ENCODE data around the gene FJX1.
A peak's percentile ranks its signal among the peaks of the same experiment; 100 is the strongest.

FJX1 gene

DNA sequence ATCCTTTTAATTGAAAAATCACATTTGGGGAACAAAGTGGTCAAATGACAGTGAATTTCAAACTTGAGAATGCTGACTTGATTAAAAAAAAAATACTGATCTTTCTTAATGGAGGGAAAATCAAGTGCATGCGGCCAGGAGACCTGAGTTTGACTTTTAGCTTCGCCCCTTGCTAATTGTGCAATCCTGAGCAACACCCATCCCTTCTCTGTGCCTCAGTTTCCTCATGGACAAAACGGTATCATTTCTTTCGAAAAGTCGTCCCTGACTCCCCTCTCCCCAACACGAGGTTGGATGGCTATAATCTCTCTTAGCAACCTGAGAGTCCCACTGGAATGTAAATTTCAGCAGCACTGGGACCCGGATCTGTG, 959 bp upstream of the FJX1 start:
- Histone ChIP-seq H3K4ac (ENCODE audit: low read depth, low read length) (no peak overlapping the region), H3K9ac (ENCODE audit: low read length) (peak overlapping the region; percentile 67), H3K79me1 (ENCODE audit: low read length) (no peaks in the 10 kb centered on the region), H4K8ac (ENCODE audit: low read depth, low read length) (no peak overlapping the region), H3K56ac (ENCODE audit: low read length) (peak overlapping the region; percentile 73), H3K4me3 (ENCODE audit: low read length) (no peak overlapping the region), H3K79me2 (ENCODE audit: control insufficient read depth, insufficient read depth, low read length) (peaks cover 7% of the 10 kb centered on the region), H2BK15ac (replicated peaks; ENCODE audit: low read depth) (no peak overlapping the region), H2AK5ac (ENCODE audit: low read length) (no peak overlapping the region), H4K5ac (ENCODE audit: low read length) (no peak overlapping the region), H3K4me1 (ENCODE audit: control insufficient read depth, low read depth, low read length) (peaks cover 6% of the 10 kb centered on the region), H3K23ac (ENCODE audit: low read length) (peak overlapping the region; percentile 90), H3K27me3 (ENCODE audit: insufficient read depth, low read length, poor library complexity) (no peaks in the 10 kb centered on the region), H3K4me2 (ENCODE audit: low read length) (peak overlapping the region; percentile 63), H3K18ac (ENCODE audit: low read length) (no peak overlapping the region), H2BK120ac (ENCODE audit: low read depth, low read length) (no peak overlapping the region), H3K36me3 (ENCODE audit: control insufficient read depth, insufficient read depth, low read length) (no peaks in the 10 kb centered on the region), H2BK5ac (ENCODE audit: low read length) (no peak overlapping the region), H3K27ac (ENCODE audit: low read depth, low read length) (peak overlapping the region; percentile 83)
- no CpG with 5 or more reads among the region's 7 CpGs for WGBS (ENCODE audit: extremely low coverage, insufficient coverage, low lambda C conversion rate)
- DNase-seq: no peak

DNA sequence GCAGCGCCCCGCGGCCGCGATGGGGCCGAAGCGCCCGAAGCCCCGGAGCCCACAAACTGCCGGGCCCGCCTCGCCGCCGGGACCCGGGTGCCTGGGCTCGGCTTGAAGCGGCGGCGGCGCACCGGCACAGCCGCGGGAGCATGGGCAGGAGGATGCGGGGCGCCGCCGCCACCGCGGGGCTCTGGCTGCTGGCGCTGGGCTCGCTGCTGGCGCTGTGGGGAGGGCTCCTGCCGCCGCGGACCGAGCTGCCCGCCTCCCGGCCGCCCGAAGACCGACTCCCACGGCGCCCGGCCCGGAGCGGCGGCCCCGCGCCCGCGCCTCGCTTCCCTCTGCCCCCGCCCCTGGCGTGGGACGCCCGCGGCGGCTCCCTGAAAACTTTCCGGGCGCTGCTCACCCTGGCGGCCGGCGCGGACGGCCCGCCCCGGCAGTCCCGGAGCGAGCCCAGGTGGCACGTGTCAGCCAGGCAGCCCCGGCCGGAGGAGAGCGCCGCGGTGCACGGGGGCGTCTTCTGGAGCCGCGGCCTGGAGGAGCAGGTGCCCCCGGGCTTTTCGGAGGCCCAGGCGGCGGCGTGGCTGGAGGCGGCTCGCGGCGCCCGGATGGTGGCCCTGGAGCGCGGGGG, 346 bp downstream of the FJX1 start:
- Histone ChIP-seq H3K4me2 (ENCODE audit: low read length) (peak overlapping the region; percentile 79), H3K4ac (ENCODE audit: low read depth, low read length) (peak overlapping the region; percentile 84), H2AK5ac (ENCODE audit: low read length) (no peak overlapping the region), H2BK5ac (ENCODE audit: low read length) (no peak overlapping the region), H3K56ac (ENCODE audit: low read length) (peak overlapping the region; percentile 86), H2BK120ac (ENCODE audit: low read depth, low read length) (peak overlapping the region; percentile 32), H3K9ac (ENCODE audit: low read length) (peak overlapping the region; percentile 43), H3K4me1 (ENCODE audit: control insufficient read depth, low read depth, low read length) (peaks cover 6% of the 10 kb centered on the region), H3K79me1 (ENCODE audit: low read length) (no peaks in the 10 kb centered on the region), H2BK15ac (replicated peaks; ENCODE audit: low read depth) (peak overlapping the region; percentile 39), H3K27ac (ENCODE audit: low read depth, low read length) (peak overlapping the region; percentile 88), H3K36me3 (ENCODE audit: control insufficient read depth, insufficient read depth, low read length) (no peaks in the 10 kb centered on the region), H3K79me2 (ENCODE audit: control insufficient read depth, insufficient read depth, low read length) (peaks cover 7% of the 10 kb centered on the region), H3K18ac (ENCODE audit: low read length) (peak overlapping the region; percentile 94), H3K4me3 (ENCODE audit: low read length) (peak overlapping the region; percentile 43), H4K5ac (ENCODE audit: low read length) (no peak overlapping the region), H3K27me3 (ENCODE audit: insufficient read depth, low read length, poor library complexity) (no peaks in the 10 kb centered on the region), H3K23ac (ENCODE audit: low read length) (no peak overlapping the region), H4K8ac (ENCODE audit: low read depth, low read length) (no peak overlapping the region)
- no CpG with 5 or more reads among the region's 91 CpGs for WGBS (ENCODE audit: extremely low coverage, insufficient coverage, low lambda C conversion rate)
- DNase-seq: no peak

DNA sequence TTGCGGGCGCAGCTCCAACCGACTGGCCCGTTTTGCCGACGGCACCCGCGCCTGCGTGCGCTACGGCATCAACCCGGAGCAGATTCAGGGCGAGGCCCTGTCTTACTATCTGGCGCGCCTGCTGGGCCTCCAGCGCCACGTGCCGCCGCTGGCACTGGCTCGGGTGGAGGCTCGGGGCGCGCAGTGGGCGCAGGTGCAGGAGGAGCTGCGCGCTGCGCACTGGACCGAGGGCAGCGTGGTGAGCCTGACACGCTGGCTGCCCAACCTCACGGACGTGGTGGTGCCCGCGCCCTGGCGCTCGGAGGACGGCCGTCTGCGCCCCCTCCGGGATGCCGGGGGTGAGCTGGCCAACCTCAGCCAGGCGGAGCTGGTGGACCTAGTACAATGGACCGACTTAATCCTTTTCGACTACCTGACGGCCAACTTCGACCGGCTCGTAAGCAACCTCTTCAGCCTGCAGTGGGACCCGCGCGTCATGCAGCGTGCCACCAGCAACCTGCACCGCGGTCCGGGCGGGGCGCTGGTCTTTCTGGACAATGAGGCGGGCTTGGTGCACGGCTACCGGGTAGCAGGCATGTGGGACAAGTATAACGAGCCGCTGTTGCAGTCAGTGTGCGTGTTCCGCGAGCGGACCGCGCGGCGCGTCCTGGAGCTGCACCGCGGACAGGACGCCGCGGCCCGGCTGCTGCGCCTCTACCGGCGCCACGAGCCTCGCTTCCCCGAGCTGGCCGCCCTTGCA, 1.0 kb downstream of the FJX1 start:
- no peaks in the 10 kb centered on the region for H3K27me3 ChIP-seq (ENCODE audit: insufficient read depth, low read length, poor library complexity)
- no peak overlapping the region for H4K5ac ChIP-seq (ENCODE audit: low read length)
- no CpG with 5 or more reads among the region's 84 CpGs for WGBS (ENCODE audit: extremely low coverage, insufficient coverage, low lambda C conversion rate)
- no peak overlapping the region for H3K4ac ChIP-seq (ENCODE audit: low read depth, low read length)
- peaks cover 7% of the 10 kb centered on the region for H3K79me2 ChIP-seq (ENCODE audit: control insufficient read depth, insufficient read depth, low read length)
- H2AK5ac ChIP-seq (ENCODE audit: low read length): no peak overlapping the region
- H3K79me1 ChIP-seq (ENCODE audit: low read length): no peaks in the 10 kb centered on the region
- H3K4me1 ChIP-seq (ENCODE audit: control insufficient read depth, low read depth, low read length): peaks cover 6% of the 10 kb centered on the region
- peak overlapping the region; percentile 79 for H3K4me2 ChIP-seq (ENCODE audit: low read length)
- H3K4me3 ChIP-seq (ENCODE audit: low read length): peak overlapping the region; percentile 43
- no peak overlapping the region for H2BK120ac ChIP-seq (ENCODE audit: low read depth, low read length)
- H3K23ac ChIP-seq (ENCODE audit: low read length): peak overlapping the region; percentile 48
- no peak overlapping the region for H2BK5ac ChIP-seq (ENCODE audit: low read length)
- H3K36me3 ChIP-seq (ENCODE audit: control insufficient read depth, insufficient read depth, low read length): no peaks in the 10 kb centered on the region
- H4K8ac ChIP-seq (ENCODE audit: low read depth, low read length): no peak overlapping the region
- peak overlapping the region; percentile 86 for H3K56ac ChIP-seq (ENCODE audit: low read length)
- no peak overlapping the region for H3K27ac ChIP-seq (ENCODE audit: low read depth, low read length)
- no peak overlapping the region for H2BK15ac ChIP-seq (replicated peaks; ENCODE audit: low read depth)
- peak overlapping the region; percentile 43 for H3K9ac ChIP-seq (ENCODE audit: low read length)
- H3K18ac ChIP-seq (ENCODE audit: low read length): peak overlapping the region; percentile 24
- peak; percentile 81 for DNase-seq

DNA sequence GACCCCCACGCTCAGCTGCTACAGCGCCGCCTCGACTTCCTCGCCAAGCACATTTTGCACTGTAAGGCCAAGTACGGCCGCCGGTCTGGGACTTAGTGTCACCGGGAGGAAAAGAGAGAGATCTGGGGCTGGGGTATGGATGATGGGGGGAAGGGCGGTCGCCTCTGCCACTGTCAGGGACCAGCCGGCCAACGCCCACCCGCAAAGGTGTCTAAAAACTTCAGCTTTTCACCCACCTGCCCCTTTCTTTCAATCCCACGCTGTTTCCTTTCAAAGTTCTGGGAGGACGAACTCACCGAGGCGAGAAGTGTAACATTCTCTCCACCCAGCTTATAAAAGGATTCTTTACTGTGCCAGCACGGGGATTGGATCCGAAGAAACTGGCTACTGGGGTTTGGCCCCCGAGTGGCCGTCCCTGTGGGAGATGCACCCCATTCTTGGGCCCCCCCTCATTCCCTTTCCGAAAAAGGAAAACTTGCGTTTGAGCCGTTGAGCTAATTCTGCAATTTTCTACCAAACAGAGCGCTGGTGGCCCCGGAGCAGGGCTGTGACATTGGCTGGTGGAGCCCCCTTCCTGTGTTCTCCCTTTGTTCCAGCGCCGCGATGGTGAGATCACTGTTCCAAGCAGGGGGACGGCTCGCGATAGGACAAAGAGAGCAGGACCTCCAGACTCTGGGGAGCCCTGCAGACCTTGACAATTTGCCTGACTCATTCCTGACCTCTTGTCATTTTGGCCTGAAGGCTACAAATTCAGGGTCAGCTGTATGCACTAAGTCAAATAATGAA, 1.8 kb downstream of the FJX1 start:
- no CpG with 5 or more reads among the region's 33 CpGs for WGBS (ENCODE audit: extremely low coverage, insufficient coverage, low lambda C conversion rate)
- Histone ChIP-seq H3K9ac (ENCODE audit: low read length) (peak overlapping the region; percentile 43), H2AK5ac (ENCODE audit: low read length) (no peak overlapping the region), H4K8ac (ENCODE audit: low read depth, low read length) (no peak overlapping the region), H4K5ac (ENCODE audit: low read length) (no peak overlapping the region), H3K56ac (ENCODE audit: low read length) (peak overlapping the region; percentile 86), H2BK120ac (ENCODE audit: low read depth, low read length) (no peak overlapping the region), H3K4me3 (ENCODE audit: low read length) (peak overlapping the region; percentile 45), H3K18ac (ENCODE audit: low read length) (peak overlapping the region; percentile 24), H3K4ac (ENCODE audit: low read depth, low read length) (no peak overlapping the region), H3K4me1 (ENCODE audit: control insufficient read depth, low read depth, low read length) (peaks cover 6% of the 10 kb centered on the region), H3K36me3 (ENCODE audit: control insufficient read depth, insufficient read depth, low read length) (no peaks in the 10 kb centered on the region), H3K23ac (ENCODE audit: low read length) (no peak overlapping the region), H3K27me3 (ENCODE audit: insufficient read depth, low read length, poor library complexity) (no peaks in the 10 kb centered on the region), H2BK15ac (replicated peaks; ENCODE audit: low read depth) (no peak overlapping the region), H3K79me2 (ENCODE audit: control insufficient read depth, insufficient read depth, low read length) (peaks cover 7% of the 10 kb centered on the region), H3K4me2 (ENCODE audit: low read length) (peak overlapping the region; percentile 79), H2BK5ac (ENCODE audit: low read length) (no peak overlapping the region), H3K79me1 (ENCODE audit: low read length) (no peaks in the 10 kb centered on the region), H3K27ac (ENCODE audit: low read depth, low read length) (peak overlapping the region; percentile 33)
- peak; percentile 97 for DNase-seq

DNA sequence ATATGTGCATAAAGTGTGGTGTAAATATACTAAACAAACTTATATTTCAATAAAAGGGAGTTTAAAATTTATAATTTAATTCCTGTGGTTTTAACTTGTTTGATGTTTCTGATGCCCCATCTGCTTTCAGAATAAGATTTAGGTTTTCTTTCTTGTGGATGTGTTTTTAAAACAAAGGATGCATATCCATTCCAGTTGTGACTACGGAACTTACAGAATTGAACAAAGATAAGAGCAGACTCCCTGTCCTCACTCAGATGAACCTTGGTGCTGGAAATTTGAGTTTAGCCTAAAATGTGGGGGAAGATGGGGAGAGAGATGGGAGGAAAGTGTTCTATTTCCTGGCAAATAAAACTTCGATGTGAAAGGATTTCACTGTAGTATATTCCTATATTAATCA, 2.5 kb downstream of the FJX1 start:
- Histone ChIP-seq H3K56ac (ENCODE audit: low read length) (no peak overlapping the region), H3K36me3 (ENCODE audit: control insufficient read depth, insufficient read depth, low read length) (no peaks in the 10 kb centered on the region), H3K27me3 (ENCODE audit: insufficient read depth, low read length, poor library complexity) (no peaks in the 10 kb centered on the region), H3K23ac (ENCODE audit: low read length) (no peak overlapping the region), H3K79me2 (ENCODE audit: control insufficient read depth, insufficient read depth, low read length) (peaks cover 7% of the 10 kb centered on the region), H2BK15ac (replicated peaks; ENCODE audit: low read depth) (no peak overlapping the region), H3K79me1 (ENCODE audit: low read length) (no peaks in the 10 kb centered on the region), H3K4ac (ENCODE audit: low read depth, low read length) (no peak overlapping the region), H4K5ac (ENCODE audit: low read length) (no peak overlapping the region), H3K27ac (ENCODE audit: low read depth, low read length) (no peak overlapping the region), H2BK5ac (ENCODE audit: low read length) (no peak overlapping the region), H2BK120ac (ENCODE audit: low read depth, low read length) (no peak overlapping the region), H4K8ac (ENCODE audit: low read depth, low read length) (no peak overlapping the region), H3K4me3 (ENCODE audit: low read length) (no peak overlapping the region), H3K9ac (ENCODE audit: low read length) (peak overlapping the region; percentile 28), H3K4me2 (ENCODE audit: low read length) (no peak overlapping the region), H3K4me1 (ENCODE audit: control insufficient read depth, low read depth, low read length) (peaks cover 6% of the 10 kb centered on the region), H3K18ac (ENCODE audit: low read length) (no peak overlapping the region), H2AK5ac (ENCODE audit: low read length) (no peak overlapping the region)
- no CpG with 5 or more reads among the region's 2 CpGs for WGBS (ENCODE audit: extremely low coverage, insufficient coverage, low lambda C conversion rate)
- no peak for DNase-seq
